Activated T-cell treated with anti-CD3 and anti-CD28 coated beads, Interleukin-2, amount 50 U/mL, for 24 hours (primary cell): ENCODE data around the gene CD70.
"Not testable (repeated sequence)": the region's sequence is repeated elsewhere in the genome, so short reads cannot be mapped to it uniquely, and the experiment has no call there.

Experiments used
- DNase-seq: peaks from one replicate; pipeline ENCODE4 v3.0.0-alpha.2; 2020
- H3K27ac Mint-ChIP-seq: 2 replicates; pipeline ENCODE4 v1.8.0; 2020; ENCODE audit warnings: mild to moderate bottlenecking, mixed read lengths
- H3K27me3 Mint-ChIP-seq: 2 replicates; pipeline ENCODE4 v1.8.0; 2020; ENCODE audit warnings: mixed read lengths
- H3K36me3 Mint-ChIP-seq: 2 replicates; pipeline ENCODE4 v1.8.0; 2020; ENCODE audit warnings: low read depth, mixed read lengths
- H3K4me1 Mint-ChIP-seq: 2 replicates; pipeline ENCODE4 v1.8.0; 2020; ENCODE audit warnings: low read depth, mixed read lengths
- H3K4me3 Mint-ChIP-seq: 2 replicates; pipeline ENCODE4 v1.8.0; 2020; ENCODE audit warnings: mild to moderate bottlenecking, moderate library complexity, mixed read lengths
- H3K9me3 Mint-ChIP-seq: 2 replicates; pipeline ENCODE4 v1.8.0; 2020; ENCODE audit warnings: mixed read lengths

Gene CD70, protein sequence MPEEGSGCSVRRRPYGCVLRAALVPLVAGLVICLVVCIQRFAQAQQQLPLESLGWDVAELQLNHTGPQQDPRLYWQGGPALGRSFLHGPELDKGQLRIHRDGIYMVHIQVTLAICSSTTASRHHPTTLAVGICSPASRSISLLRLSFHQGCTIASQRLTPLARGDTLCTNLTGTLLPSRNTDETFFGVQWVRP

DNA sequence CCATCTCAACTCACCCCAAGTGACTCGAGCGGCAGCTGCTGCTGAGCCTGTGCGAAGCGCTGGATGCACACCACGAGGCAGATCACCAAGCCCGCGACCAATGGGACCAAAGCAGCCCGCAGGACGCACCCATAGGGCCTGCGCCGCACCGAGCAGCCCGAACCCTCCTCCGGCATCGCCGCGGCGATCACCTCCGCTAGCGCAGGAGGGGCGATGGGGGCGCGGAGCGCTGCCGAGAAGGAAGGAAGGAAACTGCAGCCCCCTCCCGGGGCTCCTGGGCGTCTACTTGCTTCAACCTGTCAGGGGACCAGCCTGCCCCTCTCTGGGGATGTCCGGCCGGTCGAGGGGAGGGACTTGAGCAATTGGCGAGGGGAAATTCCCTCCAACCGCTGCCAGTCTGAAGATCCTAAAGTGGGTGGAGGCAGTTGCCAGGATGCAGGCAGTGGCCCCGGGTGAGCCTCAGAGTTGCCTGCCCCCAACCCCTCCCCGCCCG is at the start of gene CD70:
TSS of gene CD70 (minus strand) at position 324 of the 493 bp plus-strand sequence. CDS start at position 176, 148 bp downstream.
- peak; percentile 70 for DNase-seq
- Mint-ChIP-seq H3K9me3 (no peaks in the 10 kb centered on the region), H3K27me3 (peaks cover 72% of the 10 kb centered on the region), H3K4me1 (peaks cover 70% of the 10 kb centered on the region), H3K36me3 (no peaks in the 10 kb centered on the region), H3K27ac (peak within 1 kb of the TSS; percentile 31), H3K4me3 (peak within 1 kb of the TSS; percentile 76)

DNA sequence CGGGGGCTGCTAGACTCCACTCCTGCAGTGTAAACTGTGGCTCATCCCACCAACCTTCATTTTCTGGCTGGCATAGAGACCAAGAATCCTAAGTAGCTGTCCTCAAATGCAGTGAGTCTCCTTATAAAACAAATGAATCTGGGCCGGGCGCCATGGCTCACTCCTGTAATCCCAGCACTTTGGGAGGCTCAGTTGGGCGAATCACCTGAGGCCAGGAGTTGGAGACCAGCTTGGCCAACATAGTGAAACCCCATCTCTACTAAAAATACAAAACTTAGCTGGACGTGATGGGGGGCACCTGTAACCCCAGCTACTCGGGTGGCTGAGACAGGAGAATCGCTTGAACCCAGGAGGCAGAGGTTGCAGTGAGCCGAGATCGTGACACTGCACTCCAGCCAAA is 49.4 kb upstream of the CD70 start:
- H3K36me3 Mint-ChIP-seq, H3K9me3 Mint-ChIP-seq, H3K27ac Mint-ChIP-seq, H3K4me3 Mint-ChIP-seq, H3K27me3 Mint-ChIP-seq, DNase-seq: not testable (repeated sequence)
- peaks cover 42% of the 10 kb centered on the region for H3K4me1 Mint-ChIP-seq

DNA sequence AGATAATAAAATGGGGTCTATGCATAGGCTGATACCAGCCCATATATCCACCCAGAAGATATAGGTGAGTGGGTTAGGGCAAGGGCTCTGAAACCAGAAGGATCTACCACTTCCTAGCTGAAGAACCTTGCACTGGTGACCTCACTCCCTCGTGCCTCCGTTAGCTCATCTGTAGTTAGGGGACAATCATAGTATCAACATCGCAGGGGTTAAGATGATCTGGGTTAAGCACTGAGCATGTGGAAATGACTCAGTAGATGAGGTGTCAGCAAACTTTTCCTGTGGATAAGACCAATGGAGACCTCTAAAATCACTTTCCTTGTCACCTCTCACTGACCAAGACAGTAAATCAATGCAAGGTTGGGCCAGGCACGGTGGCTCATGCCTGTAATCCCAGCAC is 48.5 kb upstream of the CD70 start:
- DNase-seq = no peak
- Mint-ChIP-seq H3K27ac (peak overlapping the region; percentile 59), H3K4me3 (no peak overlapping the region)

DNA sequence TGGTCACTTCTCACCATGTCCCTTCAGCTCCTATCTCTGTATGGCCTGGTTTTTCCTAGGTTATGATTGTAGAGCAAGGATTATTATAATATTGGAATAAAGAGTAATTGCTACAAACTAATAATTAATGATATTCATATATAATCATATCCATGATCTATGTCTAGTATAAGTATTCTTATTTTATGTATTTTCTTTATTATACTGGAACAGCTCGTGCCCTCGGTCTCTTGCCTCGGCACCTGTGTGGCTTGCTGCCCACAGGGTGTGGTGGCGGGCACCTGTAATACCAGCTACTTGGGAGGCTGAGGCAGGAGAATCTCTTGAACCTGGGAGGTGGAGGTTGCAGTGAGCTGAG is 42.5 kb upstream of the CD70 start:
- not testable (repeated sequence) for H3K4me3 Mint-ChIP-seq, H3K27me3 Mint-ChIP-seq, H3K36me3 Mint-ChIP-seq, DNase-seq, H3K27ac Mint-ChIP-seq, H3K9me3 Mint-ChIP-seq
- peaks cover 39% of the 10 kb centered on the region for H3K4me1 Mint-ChIP-seq

More for the DNA sequence above, 48.5 kb upstream of the CD70 start:
- Mint-ChIP-seq H3K9me3 (peaks cover 1% of the 10 kb centered on the region), H3K27me3 (no peaks in the 10 kb centered on the region), H3K36me3 (no peaks in the 10 kb centered on the region), H3K4me1 (peaks cover 42% of the 10 kb centered on the region)

DNA sequence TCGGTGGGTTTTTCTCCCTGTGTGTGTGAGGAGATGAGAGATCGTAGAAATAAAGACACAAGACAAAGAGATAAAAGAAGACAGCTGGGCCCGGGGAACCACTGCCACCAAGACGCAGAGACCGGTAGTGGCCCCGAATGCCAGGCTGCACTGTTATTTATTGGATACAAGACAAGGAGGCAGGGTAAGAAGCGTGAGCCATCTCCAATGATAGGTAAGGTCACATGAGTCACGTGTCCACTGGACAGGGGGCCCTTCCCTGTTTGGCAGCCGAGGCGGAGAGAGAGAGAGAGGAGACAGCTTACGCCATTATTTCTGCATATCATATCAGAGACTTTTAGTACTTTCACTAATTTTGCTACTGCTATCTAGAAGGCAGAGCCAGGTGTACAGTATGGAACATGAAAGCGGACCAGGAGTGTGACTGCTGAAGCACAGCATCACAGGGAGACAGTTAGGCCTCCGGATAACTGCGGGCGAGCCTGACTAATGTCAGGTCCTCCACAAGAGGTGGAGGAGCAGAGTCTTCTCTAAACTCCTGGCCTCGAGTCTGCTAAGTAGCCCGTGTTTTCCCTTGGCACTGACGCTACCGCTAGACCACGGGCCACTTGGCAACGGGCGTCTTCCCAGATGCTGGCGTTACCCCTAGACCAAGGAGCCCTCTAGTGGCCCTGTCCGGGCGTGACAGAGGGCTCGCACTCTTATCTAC is 42.0 kb upstream of the CD70 start:
- not testable (repeated sequence) for H3K9me3 Mint-ChIP-seq, H3K27me3 Mint-ChIP-seq, H3K36me3 Mint-ChIP-seq, H3K4me3 Mint-ChIP-seq, H3K27ac Mint-ChIP-seq
- DNase-seq = peak; percentile 70
- H3K4me1 Mint-ChIP-seq = peaks cover 37% of the 10 kb centered on the region

DNA sequence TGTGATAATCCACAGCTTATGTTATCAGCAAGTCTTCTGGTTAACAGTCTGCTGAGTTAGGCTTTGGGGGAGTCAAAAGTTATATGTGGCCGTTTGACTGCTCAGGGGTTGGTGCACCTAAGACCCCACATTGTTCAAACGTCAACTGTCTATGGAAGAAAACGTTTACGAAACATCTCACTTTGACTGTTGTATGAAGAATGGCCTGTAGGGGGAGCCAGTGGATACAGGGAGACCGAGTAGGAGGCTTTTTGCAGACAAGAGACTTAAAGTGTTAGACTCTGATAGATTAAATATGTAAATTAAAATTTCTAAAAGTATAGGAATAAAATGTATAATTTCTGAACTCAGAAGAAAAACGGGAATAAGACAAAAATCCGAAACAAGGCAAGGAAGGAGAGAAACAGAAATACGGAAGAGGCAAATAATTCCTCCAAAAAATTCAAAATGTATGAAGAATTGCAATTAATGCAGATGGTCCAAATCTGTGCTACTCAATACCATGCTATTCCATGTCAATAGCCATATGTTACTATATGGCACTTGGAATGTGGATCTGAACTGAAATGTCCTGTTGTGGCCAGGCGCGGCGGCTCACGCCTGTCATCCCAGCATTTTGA is 41.2 kb upstream of the CD70 start:
- peak; percentile 59 for DNase-seq
- H3K36me3 Mint-ChIP-seq = no peaks in the 10 kb centered on the region
- H3K27ac Mint-ChIP-seq = peak overlapping the region; percentile 22
- peaks cover 37% of the 10 kb centered on the region for H3K4me1 Mint-ChIP-seq
- H3K9me3 Mint-ChIP-seq = peaks cover 7% of the 10 kb centered on the region
- H3K4me3 Mint-ChIP-seq = no peak overlapping the region
- no peaks in the 10 kb centered on the region for H3K27me3 Mint-ChIP-seq

DNA sequence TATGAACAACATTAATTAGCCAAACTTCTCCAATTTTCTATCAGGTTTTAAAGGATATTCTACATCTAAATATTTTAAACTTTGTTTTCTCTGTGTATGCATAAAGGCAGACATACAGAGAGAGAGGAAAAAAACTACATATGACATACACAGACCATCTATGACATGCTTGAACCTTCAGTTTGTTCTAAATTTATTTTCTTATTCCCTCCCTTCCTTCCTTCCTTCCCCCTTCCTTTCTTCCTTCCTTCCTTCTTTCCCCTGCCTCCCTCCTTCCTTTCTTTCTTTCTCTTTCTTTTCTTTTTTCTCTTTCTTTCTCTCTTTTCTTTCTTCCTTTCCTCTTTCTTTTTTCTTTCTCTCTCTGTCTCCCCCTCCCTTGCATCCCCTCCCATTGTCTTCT is 35.8 kb upstream of the CD70 start:
- Mint-ChIP-seq H3K36me3 (no peaks in the 10 kb centered on the region), H3K27ac (no peak overlapping the region), H3K27me3 (no peaks in the 10 kb centered on the region), H3K4me3 (no peak overlapping the region), H3K9me3 (peaks cover 2% of the 10 kb centered on the region), H3K4me1 (peaks cover 14% of the 10 kb centered on the region)
- DNase-seq = no peak

DNA sequence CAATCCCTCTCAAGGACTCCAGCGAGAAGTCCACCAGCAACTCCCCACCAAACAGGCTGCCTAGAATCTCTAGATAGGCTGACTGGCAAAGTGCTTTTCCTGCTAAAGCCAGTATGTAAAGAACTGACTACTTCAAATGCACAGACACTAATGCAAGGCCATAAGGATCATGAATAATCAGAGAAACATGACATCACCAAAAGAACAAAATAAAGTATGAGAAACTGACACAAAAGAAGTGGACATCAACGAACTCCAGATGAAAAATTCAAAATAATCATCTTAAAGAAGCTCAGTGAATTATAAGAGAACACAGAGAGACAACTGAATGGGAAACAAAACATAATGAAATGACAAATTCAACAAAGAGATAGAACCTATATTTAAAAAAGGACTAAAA is 26.4 kb upstream of the CD70 start:
- Mint-ChIP-seq H3K9me3 (peaks cover 12% of the 10 kb centered on the region), H3K27ac (no peak overlapping the region), H3K4me3 (no peak overlapping the region), H3K36me3 (no peaks in the 10 kb centered on the region), H3K4me1 (peaks cover 23% of the 10 kb centered on the region), H3K27me3 (peaks cover 19% of the 10 kb centered on the region)
- no peak for DNase-seq

DNA sequence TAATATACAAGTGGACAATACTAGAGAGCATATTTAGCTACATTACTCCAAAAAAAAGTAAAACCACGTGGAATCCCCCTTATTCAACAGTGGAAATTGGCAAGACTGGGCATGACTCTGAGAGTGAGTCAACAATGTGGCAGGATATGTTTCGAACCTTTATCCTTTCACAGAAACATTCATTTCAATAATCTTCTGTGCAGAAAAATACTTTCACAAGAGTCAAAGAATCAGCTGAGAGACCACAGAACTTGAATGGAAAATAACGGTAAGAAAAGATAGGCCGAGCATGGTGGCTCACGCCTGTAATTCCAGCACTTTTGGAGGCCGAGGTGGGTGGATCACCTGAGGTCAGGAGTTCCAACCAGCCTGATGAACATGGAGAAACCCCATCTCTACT is 25.1 kb upstream of the CD70 start:
- no peak for DNase-seq
- peaks cover 12% of the 10 kb centered on the region for H3K9me3 Mint-ChIP-seq
- H3K27me3 Mint-ChIP-seq = peaks cover 29% of the 10 kb centered on the region
- H3K36me3 Mint-ChIP-seq = no peaks in the 10 kb centered on the region
- peak overlapping the region; percentile 83 for H3K27ac Mint-ChIP-seq
- peaks cover 35% of the 10 kb centered on the region for H3K4me1 Mint-ChIP-seq
- no peak overlapping the region for H3K4me3 Mint-ChIP-seq

DNA sequence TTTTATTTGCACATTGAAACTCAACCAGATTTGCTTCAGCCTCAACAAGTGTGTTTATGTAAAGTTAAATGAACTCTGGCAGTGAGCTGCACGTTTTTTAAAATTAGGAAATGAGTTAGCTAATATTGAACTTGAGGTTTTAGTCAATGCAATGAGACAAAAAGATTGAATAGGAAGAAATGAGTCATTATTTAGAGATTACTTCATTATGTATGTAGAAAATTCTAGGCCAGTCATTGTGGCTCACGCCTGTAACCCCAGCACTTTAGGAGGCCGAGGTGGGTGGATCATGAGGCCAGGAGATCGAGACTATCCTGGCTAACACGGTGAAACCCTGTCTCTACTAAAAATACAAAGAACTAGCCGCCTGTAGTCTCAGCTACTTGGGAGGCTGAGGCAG is 22.8 kb upstream of the CD70 start:
- no peaks in the 10 kb centered on the region for H3K36me3 Mint-ChIP-seq
- H3K27me3 Mint-ChIP-seq = peaks cover 41% of the 10 kb centered on the region
- DNase-seq = no peak
- H3K9me3 Mint-ChIP-seq = peaks cover 7% of the 10 kb centered on the region
- H3K27ac Mint-ChIP-seq = peak overlapping the region; percentile 37
- H3K4me1 Mint-ChIP-seq = peaks cover 45% of the 10 kb centered on the region
- H3K4me3 Mint-ChIP-seq = no peak overlapping the region

DNA sequence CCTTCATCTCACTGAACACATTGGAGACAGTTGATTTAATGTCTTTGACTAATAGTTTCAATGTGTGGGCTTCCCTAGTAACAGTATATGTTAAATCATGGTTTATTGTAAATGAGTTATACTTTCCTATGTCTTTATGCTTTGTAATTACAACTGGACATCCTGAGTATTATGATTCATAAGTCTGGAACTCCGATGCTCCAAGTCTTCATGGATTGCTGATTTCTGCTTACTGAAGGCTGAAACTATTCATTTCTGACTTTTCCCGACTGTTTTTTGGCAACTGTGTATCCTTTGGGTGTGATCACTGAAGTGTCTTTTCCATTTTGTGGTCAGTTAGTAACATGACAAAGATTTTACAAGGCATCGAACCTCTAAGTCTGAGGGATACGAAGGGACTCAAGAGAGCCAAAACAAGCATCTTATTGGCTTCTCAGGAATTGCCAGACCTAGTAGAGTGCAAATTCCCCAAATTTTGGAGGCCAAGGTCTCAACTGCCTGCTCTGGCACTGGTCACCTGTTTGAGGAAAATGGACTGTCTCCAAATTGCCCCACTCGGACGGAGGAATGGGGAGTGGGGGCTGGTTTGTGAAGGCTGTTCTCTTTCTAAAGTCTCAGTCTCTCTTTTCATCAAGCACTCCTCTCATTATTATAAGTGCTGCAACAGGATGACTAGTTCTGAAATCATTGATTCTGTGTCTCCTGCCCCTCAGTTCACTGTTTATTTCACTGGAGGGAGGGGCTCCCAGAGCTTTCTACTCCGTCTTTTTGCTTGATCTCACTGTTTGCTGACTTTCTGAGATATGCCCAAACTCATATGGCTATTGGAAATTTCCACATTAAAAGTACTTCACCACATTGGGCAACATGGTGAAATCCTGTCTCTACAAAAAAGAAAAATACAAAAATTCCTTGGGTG is 20.2 kb upstream of the CD70 start:
- DNase-seq = no peak
- peaks cover 38% of the 10 kb centered on the region for H3K4me1 Mint-ChIP-seq
- H3K4me3 Mint-ChIP-seq = no peak overlapping the region
- H3K36me3 Mint-ChIP-seq = no peaks in the 10 kb centered on the region
- peaks cover 32% of the 10 kb centered on the region for H3K27me3 Mint-ChIP-seq
- H3K27ac Mint-ChIP-seq = peak overlapping the region; percentile 6
- H3K9me3 Mint-ChIP-seq = no peaks in the 10 kb centered on the region

DNA sequence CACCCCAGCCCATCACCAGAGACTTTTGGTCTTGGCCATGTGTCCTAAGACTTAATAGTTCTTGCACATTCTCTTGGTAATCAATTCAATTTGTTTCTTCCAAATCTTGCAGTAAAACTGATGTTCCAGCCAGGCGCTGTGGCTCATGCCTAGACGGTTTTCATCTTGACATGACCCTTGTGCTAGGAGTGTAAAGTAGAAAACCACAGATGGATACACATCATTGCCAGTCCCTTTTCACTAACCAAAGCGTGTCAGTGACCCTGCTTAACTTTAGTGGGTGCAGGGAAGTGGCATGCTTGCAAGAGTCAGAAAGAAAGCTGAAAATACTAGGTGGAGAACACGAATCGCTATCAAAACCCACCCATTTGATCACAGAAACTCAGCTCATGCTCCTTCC is 18.0 kb upstream of the CD70 start:
- H3K4me3 Mint-ChIP-seq = no peak overlapping the region
- no peak overlapping the region for H3K27ac Mint-ChIP-seq
- DNase-seq = no peak
- H3K27me3 Mint-ChIP-seq = peaks cover 28% of the 10 kb centered on the region
- H3K36me3 Mint-ChIP-seq = no peaks in the 10 kb centered on the region
- peaks cover 33% of the 10 kb centered on the region for H3K4me1 Mint-ChIP-seq
- H3K9me3 Mint-ChIP-seq = no peaks in the 10 kb centered on the region

DNA sequence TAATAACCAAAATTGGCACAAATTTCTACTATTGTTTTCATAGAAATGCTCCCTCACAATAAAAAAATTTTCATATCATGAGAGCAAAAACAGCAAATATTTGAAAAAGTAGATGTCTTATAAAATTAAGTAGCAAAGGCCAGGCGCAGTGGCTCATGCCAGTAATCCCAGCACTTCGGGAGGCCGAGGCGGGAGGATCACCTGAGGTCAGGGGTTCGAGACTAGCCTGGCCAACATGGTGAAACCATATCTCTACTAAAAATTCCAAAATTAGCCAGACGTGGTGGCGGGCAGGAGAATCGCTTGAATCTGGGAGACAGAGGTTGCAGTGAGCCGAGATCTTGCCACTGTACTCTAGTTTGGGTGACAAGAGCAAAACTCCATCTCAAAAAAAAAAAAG is 17.2 kb upstream of the CD70 start:
- not testable (repeated sequence) for H3K36me3 Mint-ChIP-seq, H3K4me3 Mint-ChIP-seq, DNase-seq, H3K9me3 Mint-ChIP-seq, H3K27ac Mint-ChIP-seq
- H3K27me3 Mint-ChIP-seq = peaks cover 28% of the 10 kb centered on the region
- peaks cover 34% of the 10 kb centered on the region for H3K4me1 Mint-ChIP-seq

DNA sequence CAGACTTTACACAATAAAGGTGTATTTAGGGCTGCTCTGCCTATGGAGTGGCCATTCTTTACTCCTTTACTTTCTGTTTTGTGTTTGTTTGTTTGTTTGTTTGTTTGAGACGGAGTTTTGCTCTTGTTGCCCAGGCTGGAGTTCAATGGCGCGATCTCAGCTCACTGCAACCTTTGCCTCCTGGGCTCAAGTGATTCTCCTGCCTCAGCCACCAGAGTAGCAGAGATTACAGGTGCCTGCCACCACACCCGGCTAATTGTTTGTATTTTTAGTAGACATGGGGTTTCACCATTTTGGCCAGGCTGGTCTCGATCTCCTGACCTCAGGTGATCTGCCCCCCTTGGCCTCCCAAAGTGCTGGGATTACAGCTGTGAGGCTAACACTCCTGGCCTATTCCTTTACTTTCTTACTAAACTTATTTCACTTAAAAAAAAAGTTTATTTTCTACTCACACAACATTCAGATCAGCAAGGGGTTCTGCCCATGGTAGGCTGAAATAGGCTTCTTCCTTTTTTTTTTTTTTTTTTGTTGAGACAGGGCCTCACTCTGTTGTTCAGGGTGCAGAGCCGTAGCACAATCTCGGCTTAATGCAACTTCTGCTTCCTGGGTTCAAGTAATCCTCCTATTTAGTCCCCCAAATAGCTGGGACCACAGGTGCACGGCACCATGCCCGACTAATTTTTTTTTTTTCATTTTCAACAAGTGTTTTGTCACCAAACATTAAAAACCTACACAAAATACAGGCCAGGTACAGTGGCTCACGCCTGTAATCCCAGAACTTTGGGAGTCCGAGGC is 15.5 kb upstream of the CD70 start:
- not testable (repeated sequence) for H3K9me3 Mint-ChIP-seq, H3K36me3 Mint-ChIP-seq, H3K27ac Mint-ChIP-seq, H3K4me3 Mint-ChIP-seq, DNase-seq
- peaks cover 35% of the 10 kb centered on the region for H3K4me1 Mint-ChIP-seq
- peaks cover 17% of the 10 kb centered on the region for H3K27me3 Mint-ChIP-seq
